ENCODE results near the gene PXN. TPM values are rescaled to one million over a fixed set of nuclear protein-coding genes. Genes with fewer than 3 reads are reported as not detected.

The PXN gene
- total RNA-seq, 1 donor from 2014 or later: 8.2 TPM

GRCh38 chr12:120292661-120293531 is 27.4 kb upstream of the PXN start, which contains the start of gene RNU4-1:
RNU4-1 (minus strand) TSS chr12:120293237.
- H3K79me2 ChIP-seq (ENCODE audit: low read depth): no peaks in the 10 kb centered on the region
- H3F3A ChIP-seq (ENCODE audit: low read depth): peaks cover 47% of the 10 kb centered on the region
- no peaks in the 10 kb centered on the region for H4K20me1 ChIP-seq (ENCODE audit: low read depth)
- H3K9me3 ChIP-seq (ENCODE audit: low read depth): no peaks in the 10 kb centered on the region
- H3K27me3 ChIP-seq: no peaks in the 10 kb centered on the region
- peak within 1 kb of the TSS; percentile 74 for H3K4me2 ChIP-seq
- peak within 1 kb of the TSS; percentile 98 for H3K9ac ChIP-seq
- no peak within 1 kb of the TSS for H3K4me3 Mint-ChIP-seq
- no peak within 1 kb of the TSS for H3K27ac Mint-ChIP-seq
- peak; percentile 89 for DNase-seq (ENCODE audit: low spot score)
- H3K36me3 Mint-ChIP-seq: no peaks in the 10 kb centered on the region
- H3K4me1 Mint-ChIP-seq: peaks cover 9% of the 10 kb centered on the region
- H3K27ac ChIP-seq: peak within 1 kb of the TSS; percentile 100
- peak within 1 kb of the TSS; percentile 66 for H2AFZ ChIP-seq (replicated peaks)
- peaks cover 6% of the 10 kb centered on the region for H3K4me1 ChIP-seq
- H3K36me3 ChIP-seq: no peaks in the 10 kb centered on the region
- TF ChIP-seq EZH2phosphoT487 (IDR thresholded peaks at IDR 0.05) (no peak), EZH2 (IDR thresholded peaks at IDR 0.05) (peak; percentile 29)
- TF ChIP-seq, protein P1, sequence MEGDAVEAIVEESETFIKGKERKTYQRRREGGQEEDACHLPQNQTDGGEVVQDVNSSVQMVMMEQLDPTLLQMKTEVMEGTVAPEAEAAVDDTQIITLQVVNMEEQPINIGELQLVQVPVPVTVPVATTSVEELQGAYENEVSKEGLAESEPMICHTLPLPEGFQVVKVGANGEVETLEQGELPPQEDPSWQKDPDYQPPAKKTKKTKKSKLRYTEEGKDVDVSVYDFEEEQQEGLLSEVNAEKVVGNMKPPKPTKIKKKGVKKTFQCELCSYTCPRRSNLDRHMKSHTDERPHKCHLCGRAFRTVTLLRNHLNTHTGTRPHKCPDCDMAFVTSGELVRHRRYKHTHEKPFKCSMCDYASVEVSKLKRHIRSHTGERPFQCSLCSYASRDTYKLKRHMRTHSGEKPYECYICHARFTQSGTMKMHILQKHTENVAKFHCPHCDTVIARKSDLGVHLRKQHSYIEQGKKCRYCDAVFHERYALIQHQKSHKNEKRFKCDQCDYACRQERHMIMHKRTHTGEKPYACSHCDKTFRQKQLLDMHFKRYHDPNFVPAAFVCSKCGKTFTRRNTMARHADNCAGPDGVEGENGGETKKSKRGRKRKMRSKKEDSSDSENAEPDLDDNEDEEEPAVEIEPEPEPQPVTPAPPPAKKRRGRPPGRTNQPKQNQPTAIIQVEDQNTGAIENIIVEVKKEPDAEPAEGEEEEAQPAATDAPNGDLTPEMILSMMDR (IDR thresholded peaks at IDR 0.05): no peak
- H3K9me3 Mint-ChIP-seq: no peaks in the 10 kb centered on the region
- H3K27me3 Mint-ChIP-seq (ENCODE audit: insufficient read depth, low read depth): peaks cover 7% of the 10 kb centered on the region
- H3K4me3 ChIP-seq: peak within 1 kb of the TSS; percentile 49

DNA sequence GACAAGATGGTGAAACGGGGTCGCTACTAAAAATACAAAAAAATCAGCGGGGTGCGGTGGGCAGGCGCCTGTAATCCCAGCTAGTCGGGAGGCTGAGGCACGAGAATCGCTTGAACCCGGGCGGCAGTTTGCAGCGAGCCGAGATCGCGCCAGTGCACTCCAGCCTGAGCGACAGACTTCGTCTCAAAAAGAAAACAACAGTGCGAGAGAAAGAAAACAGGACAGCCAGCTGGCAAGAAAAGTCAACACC is 26.8 kb upstream of the PXN start:
- Mint-ChIP-seq H3K27me3 (ENCODE audit: insufficient read depth, low read depth) (peaks cover 7% of the 10 kb centered on the region), H3K36me3 (no peaks in the 10 kb centered on the region), H3K4me3 (no peak overlapping the region), H3K9me3 (no peaks in the 10 kb centered on the region), H3K4me1 (peaks cover 7% of the 10 kb centered on the region), H3K27ac (no peak overlapping the region)
- Histone ChIP-seq H2AFZ (replicated peaks) (no peak overlapping the region), H3F3A (ENCODE audit: low read depth) (peaks cover 46% of the 10 kb centered on the region), H3K4me3 (peak overlapping the region; percentile 49), H3K9me3 (ENCODE audit: low read depth) (no peaks in the 10 kb centered on the region), H3K36me3 (no peaks in the 10 kb centered on the region), H3K9ac (peak overlapping the region; percentile 98), H3K27ac (peak overlapping the region; percentile 100), H4K20me1 (ENCODE audit: low read depth) (no peaks in the 10 kb centered on the region), H3K4me2 (peak overlapping the region; percentile 74), H3K79me2 (ENCODE audit: low read depth) (no peaks in the 10 kb centered on the region), H3K27me3 (no peaks in the 10 kb centered on the region), H3K4me1 (peaks cover 6% of the 10 kb centered on the region)
- TF ChIP-seq EZH2phosphoT487 (IDR thresholded peaks at IDR 0.05) (no peak), EZH2 (IDR thresholded peaks at IDR 0.05) (no peak)
- TF ChIP-seq, protein P1 (IDR thresholded peaks at IDR 0.05): no peak
- DNase-seq (ENCODE audit: low spot score): no peak

- H3K9me3 Mint-ChIP-seq: no peaks in the 10 kb centered on the region
- peaks cover 9% of the 10 kb centered on the region for H3K27me3 Mint-ChIP-seq (ENCODE audit: insufficient read depth, low read depth)
- H3K27ac Mint-ChIP-seq: peak overlapping the region; percentile 83
- H3K4me3 Mint-ChIP-seq: no peak overlapping the region
- Histone ChIP-seq H3K9me3 (ENCODE audit: low read depth) (no peaks in the 10 kb centered on the region), H4K20me1 (ENCODE audit: low read depth) (no peaks in the 10 kb centered on the region), H3K9ac (no peak overlapping the region), H3F3A (ENCODE audit: low read depth) (peaks cover 45% of the 10 kb centered on the region), H3K4me3 (peak overlapping the region; percentile 49), H3K27ac (no peak overlapping the region), H3K79me2 (ENCODE audit: low read depth) (no peaks in the 10 kb centered on the region), H2AFZ (replicated peaks) (no peak overlapping the region), H3K4me1 (peaks cover 6% of the 10 kb centered on the region), H3K4me2 (peak overlapping the region; percentile 74), H3K36me3 (no peaks in the 10 kb centered on the region), H3K27me3 (no peaks in the 10 kb centered on the region)
- H3K36me3 Mint-ChIP-seq: no peaks in the 10 kb centered on the region
- no peak for TF ChIP-seq EZH2 (IDR thresholded peaks at IDR 0.05)
- no peak for TF ChIP-seq EZH2phosphoT487 (IDR thresholded peaks at IDR 0.05)
- TF ChIP-seq, protein P1 (IDR thresholded peaks at IDR 0.05): no peak
- peaks cover 14% of the 10 kb centered on the region for H3K4me1 Mint-ChIP-seq
- DNase-seq (ENCODE audit: low spot score): peak; percentile 30
Observed at GRCh38 chr12:120290609-120291305, 25.2 kb upstream of the PXN start.
